Kidney tubule cell (primary cell): ENCODE results near the gene BCAR3.
A peak's percentile ranks its signal among the peaks of the same experiment; 100 is the strongest.
"Not testable (repeated sequence)": the region's sequence is repeated elsewhere in the genome, so short reads cannot be mapped to it uniquely, and the experiment has no call there.

Experiments used
- DNase-seq: peaks from one replicate; pipeline ENCODE4 v3.0.0-alpha.2; 2018; ENCODE audit warnings: low spot score

BCAR3 gene

GRCh38 chr1:93705892-93706500 lies 24.4 kb upstream of the BCAR3 start:
- peak; percentile 48 for DNase-seq

DNA sequence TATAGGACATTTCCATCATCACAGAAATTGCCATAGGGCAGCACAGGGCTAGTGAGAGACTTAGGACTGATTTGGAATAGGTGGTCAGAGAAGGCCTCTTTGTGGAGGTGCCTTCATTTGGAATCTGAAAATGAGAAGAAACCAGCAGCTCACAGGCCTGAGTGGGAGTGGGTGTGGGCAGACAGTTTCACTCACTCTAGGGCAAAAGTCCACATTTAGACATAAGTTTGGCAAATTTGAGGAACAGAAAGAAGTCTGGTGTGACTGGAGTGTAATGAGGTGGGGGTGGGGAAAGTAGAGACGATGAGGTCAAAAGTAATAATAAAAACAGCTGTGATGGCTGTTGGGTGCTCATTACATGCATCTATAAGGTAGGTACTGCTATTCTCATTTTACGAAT lies 22.4 kb upstream of the BCAR3 start:
- DNase-seq = no peak

DNA sequence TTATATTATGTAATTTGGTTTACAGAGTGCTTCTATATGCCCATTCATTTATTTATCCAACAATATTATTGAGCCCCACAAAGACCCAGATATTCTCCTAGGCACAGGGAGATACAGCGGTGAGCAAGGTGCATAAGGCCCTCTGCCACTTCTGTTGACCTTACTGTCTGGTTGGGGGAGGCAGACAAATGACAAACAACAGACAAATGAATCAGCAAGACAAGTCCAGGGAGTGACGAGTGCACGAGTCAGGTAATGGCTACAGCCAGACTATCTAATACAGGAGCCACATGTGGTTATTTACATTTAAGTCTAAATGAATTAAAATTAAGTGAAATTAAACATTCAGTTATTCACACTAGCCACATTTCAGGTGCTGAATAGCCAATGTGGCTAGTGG lies 22.0 kb upstream of the BCAR3 start:
- DNase-seq = peak; percentile 92

DNA sequence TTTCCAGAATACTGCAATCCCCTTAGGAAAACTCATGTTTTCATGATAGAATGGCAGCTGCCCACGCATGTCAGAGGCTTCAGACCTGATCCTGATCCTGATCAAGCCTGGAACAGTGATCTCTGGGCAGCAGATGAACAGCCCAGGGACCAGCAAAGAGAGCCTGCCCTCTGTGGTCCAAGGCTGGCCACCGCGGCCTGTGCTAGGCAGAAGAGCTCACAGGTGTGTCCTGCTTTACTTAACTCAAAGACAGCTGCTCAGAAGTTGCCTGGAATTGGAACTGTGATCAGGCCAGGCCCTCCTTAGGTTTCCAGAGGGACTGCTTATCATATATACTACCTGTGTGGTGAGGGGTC lies 21.2 kb upstream of the BCAR3 start:
- no peak for DNase-seq

DNA sequence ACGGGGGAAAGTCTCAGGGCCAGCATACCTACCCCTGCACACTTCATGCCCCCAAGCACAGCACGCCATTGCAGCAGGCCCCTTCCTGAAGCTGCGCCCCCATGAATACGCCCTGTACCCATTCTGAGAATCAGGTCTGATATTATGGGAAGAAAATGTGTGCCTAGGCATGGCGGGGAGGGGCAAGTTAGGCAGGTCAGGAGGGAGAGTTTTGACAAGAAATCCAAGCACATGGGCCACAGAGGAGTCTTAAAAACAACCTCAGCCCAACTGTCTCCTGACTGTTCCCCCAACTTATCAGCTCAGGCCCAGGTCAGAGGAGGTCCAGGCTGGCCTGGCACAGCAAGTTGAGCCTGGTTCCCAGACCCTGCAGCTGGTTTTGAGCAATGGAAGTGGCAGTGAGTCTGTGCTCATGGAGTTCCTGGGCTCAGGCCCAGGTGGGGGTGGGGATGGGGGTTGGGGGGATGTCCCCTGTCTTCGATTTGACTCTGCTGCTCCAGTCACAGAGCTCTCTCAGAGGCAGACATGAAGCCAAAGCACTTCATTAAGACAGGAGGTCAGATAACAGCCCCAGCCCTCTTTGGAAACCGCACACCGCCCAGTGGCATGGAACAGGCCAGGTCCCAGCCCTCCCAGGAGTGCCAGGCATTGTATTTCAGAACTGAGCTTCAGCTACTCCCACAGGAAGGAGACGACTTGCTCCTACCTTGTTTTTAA lies 20.6 kb upstream of the BCAR3 start:
- DNase-seq = peak; percentile 78

DNA sequence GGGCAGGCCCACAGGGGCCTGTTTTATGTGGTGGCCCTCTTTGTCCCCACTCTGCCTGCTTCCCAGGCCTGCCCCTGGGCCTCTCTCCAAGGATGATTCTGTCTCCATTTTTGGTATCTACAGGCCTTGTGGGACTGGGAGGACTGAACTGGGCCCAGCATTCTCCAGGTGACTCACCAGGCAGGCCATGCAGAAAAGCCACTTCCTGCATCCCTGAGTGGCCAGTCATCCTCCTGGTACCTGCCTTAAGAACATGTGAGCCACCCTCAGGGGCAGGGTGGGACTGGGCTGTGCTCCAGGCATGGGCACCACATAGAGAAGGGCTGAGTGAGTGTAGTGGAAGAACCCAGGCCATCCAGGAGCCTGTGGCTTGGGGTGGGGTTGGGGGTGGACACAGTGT lies 20.0 kb upstream of the BCAR3 start:
- peak; percentile 100 for DNase-seq

GRCh38 chr1:93700532-93701469 lies 19.2 kb upstream of the BCAR3 start:
- no peak for DNase-seq

DNA sequence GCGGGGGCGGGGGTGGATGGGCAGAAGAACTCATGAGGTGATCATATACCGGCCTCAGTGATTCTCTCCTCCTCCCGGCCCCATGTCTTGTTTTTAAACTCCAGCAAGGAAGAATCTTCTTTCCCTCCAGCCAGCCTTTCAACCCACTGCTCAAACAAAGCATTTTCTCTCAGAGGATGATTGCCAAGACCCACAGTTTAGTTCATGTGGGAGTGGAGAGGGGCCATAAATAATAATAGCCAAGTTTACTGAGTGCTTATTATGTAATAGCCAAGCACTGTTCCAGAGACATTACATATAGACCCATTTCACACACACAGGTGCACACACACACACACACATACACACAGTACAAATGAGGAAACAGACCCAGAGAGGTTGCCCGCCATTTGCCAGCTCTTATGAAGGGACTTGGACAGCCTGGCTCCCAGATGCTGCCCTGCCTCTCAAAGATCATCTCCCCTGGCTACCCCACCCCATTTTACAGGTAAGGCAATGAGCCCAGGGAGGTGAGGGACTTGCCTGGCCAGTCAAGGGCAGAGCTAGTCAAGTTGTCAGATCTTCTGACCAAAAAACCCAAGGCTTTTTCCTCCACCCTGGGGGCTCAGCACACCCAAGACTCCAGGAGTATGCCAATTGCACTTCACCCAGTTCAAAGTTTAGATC lies 18.0 kb upstream of the BCAR3 start:
- DNase-seq = no peak

DNA sequence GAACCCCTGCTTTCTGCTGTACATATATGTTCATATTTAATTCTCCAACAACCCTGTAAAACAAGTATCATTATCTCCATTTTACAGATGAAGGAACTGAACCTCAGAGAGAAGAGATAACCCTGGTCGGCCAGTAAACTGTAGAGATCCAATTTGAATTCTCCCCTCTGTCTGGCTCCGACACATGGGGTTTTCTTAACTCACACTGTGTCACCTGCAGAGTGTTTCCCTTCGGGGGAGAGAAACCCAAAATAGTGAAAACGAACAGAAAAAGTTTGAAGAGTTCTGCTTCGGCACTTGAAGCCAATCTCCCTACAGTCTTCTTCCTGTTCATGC lies 17.4 kb upstream of the BCAR3 start:
- no peak for DNase-seq

GRCh38 chr1:93698329-93699048 lies 16.9 kb upstream of the BCAR3 start:
- DNase-seq = no peak

GRCh38 chr1:93697566-93697965 lies 15.9 kb upstream of the BCAR3 start:
- not testable (repeated sequence) for DNase-seq

DNA sequence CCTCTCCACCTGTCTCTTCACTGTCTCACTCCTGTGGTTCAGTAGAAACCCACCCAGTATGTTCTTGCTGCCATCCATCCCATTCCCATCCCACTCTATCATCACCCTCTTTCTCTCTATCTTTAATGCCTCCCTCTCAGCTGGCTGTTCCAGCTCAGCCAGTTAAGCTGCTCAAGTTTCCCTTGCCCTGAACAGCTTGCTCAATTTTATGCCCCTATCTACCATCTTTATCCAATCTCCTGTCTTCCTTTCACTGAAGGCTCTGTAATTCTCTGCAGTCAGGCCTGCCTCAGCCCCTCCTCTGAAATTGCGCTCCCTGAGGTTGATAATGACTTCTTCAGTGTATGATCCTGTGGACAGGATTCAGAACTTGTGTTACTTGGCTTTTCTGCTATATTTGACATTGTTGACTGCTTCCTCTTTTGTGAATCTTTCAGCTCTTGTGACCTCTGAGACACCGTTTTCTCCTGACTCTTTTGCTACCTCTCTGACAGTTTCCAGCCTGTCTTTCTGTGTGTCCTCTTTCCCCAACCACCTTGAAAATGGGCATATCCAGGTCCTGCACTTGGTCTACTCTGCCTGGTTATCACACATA lies 13.9 kb upstream of the BCAR3 start:
- DNase-seq = no peak

- DNase-seq = peak; percentile 95
These were observed 13.2 kb upstream of the BCAR3 start for GRCh38 chr1:93694819-93695218.

GRCh38 chr1:93694039-93694438 lies 12.4 kb upstream of the BCAR3 start:
- DNase-seq = peak; percentile 94

DNA sequence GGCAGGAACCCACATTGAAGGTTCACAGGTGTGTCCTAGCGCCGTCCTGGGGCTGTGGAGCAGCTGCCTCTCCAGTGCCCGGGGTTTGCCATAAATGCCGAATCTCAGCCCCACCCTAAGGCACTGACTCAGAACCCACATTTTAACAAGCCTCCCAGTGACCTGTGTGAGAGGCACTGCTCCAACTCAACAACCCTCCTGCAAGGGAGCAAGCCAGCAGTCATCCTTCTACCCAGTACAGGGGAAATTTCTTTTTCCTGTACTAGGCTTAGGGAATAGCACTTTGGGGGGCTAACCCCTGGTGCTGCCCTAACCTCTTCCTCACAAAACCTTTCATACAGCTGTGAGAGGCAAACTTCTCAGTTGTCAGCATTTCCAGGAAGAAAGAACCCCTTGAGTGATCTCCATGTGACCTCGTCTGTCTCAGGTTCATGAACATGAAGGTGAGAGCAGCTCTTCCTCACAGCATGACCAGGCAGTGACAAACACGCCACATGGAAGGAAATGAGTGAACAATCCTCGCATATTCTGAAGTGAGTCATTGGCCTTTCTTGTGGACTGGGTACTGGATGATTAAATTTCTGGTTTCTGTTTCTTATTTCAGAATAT lies 11.4 kb upstream of the BCAR3 start:
- DNase-seq = peak; percentile 99

GRCh38 chr1:93692451-93692861 lies 10.8 kb upstream of the BCAR3 start:
- DNase-seq = peak; percentile 52

DNA sequence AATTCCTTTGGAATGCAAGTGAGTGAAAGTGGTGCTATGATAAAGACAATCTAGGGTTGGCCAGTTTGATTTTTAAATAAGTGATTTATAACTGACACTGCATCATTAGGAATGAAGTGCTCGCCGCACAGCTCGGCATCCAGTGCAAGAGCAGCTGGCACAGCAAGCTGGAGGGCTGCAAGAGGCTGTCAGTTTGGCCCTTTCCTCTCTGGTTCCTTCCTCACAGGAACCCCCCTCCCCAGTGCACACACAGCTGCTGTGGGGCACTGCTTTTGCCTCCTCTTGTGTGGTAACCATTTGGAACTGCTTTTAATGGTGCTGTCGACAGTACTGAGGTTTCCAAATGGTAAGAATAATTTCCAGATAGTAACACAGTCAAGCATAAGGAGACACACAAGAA lies 10.4 kb upstream of the BCAR3 start:
- peak; percentile 54 for DNase-seq

DNA sequence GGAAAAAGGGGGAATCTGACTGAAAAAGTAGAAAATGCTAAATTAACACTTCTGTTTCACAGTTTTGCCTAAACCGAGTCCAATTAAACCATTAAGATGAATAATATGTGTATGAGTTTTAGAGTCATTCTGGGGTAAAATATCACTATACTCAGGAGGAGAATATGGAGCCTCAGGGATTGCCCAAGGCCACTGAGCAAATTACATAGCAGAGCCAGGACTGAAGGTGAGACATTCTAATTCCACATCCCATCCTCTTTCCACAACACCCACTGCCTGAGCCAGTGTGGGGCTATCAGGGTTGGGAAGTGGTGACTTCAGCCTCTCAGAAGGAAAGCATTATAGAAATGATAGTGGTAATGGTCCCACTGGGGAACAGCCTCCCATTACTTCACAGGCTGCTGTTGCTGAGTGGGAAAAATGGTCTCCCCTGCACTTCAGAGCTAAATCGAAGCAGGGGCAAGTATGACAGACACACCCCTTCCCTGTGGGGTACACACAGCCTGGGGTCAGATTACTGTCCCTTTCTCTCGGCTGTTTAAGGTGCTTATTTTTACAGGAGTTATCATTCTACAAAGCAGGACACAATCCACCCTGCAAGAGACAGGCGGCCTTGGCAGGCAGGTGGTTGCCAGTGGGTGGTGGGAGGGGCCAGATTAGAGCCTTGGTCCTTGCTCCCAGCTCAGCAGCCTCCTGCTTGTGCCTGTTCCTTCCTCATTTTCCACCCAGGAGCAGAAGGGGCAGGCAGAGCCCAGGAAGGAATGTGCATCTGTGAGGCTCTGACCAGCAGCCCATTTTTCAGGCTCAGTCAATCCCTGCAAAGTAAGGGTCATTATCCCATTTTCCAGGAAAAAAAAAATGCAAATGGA lies 9.5 kb upstream of the BCAR3 start:
- DNase-seq = peak; percentile 59

GRCh38 chr1:93690341-93690740 lies 8.7 kb upstream of the BCAR3 start:
- no peak for DNase-seq
